HL-60 (cell line): ENCODE results near the gene SLC1A5.

Experiments used
- GABPA ChIP-seq: IDR thresholded peaks from 2 replicates; pipeline ENCODE4 v1.6.1; 2012; ENCODE audit warnings: low read depth
- POLR2AphosphoS5 ChIP-seq: IDR thresholded peaks from 2 replicates; pipeline ENCODE4 v1.6.1; 2012; ENCODE audit warnings: low read depth
- REST ChIP-seq: IDR thresholded peaks from 2 replicates; pipeline ENCODE4 v1.6.1; 2012; ENCODE audit warnings: low read depth; ENCODE audit not compliant: insufficient replicate concordance
- SPI1 ChIP-seq: IDR thresholded peaks from 2 replicates; pipeline ENCODE4 v1.6.1; 2012; ENCODE audit warnings: low read depth, mild to moderate bottlenecking, borderline replicate concordance
- TF ChIP-seq, protein P1 (sequence below): IDR thresholded peaks from one replicate; pipeline ENCODE4 v1.5.1; 2011; ENCODE audit warnings: low read length, control low read depth, inconsistent platforms; ENCODE audit not compliant: insufficient read depth

- TF ChIP-seq, protein P1, sequence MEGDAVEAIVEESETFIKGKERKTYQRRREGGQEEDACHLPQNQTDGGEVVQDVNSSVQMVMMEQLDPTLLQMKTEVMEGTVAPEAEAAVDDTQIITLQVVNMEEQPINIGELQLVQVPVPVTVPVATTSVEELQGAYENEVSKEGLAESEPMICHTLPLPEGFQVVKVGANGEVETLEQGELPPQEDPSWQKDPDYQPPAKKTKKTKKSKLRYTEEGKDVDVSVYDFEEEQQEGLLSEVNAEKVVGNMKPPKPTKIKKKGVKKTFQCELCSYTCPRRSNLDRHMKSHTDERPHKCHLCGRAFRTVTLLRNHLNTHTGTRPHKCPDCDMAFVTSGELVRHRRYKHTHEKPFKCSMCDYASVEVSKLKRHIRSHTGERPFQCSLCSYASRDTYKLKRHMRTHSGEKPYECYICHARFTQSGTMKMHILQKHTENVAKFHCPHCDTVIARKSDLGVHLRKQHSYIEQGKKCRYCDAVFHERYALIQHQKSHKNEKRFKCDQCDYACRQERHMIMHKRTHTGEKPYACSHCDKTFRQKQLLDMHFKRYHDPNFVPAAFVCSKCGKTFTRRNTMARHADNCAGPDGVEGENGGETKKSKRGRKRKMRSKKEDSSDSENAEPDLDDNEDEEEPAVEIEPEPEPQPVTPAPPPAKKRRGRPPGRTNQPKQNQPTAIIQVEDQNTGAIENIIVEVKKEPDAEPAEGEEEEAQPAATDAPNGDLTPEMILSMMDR: no peak
- no peak for TF ChIP-seq SPI1
- TF ChIP-seq GABPA: no peak
- no peak; the same call in 1 of the 2 replicates for TF ChIP-seq POLR2AphosphoS5
- no peak for TF ChIP-seq REST
Observed at GRCh38 chr19:46772170-46773017, 16.0 kb downstream of the SLC1A5 start.
